Endothelial cell of umbilical vein (primary cell): ENCODE data around the gene OARD1. TPM values are rescaled to one million over a fixed set of nuclear protein-coding genes. Genes with fewer than 3 reads are reported as not detected.

Experiments
- BruUV-seq: library from RNA; stranded (reverse); fragments of 400-500 nt; replicated peaks from 2 replicates; lab custom pipeline; 2021; lab: Mats Ljungman, UMichigan
- CTCF ChIA-PET: fragments of 300-600, 350-600 bp; sonication (Branson Sonifier 250); formaldehyde crosslinking; loops from one replicate; lab custom pipeline; 2021; ENCODE audit warnings: antibody characterized with exemption, inconsistent platforms; lab: Charles Lee
- POLR2A ChIA-PET: fragments of 300-600, 350-600 bp; sonication (Branson Sonifier 250); formaldehyde crosslinking; loops from one replicate; lab custom pipeline; 2021; ENCODE audit warnings: antibody characterized with exemption, inconsistent platforms; lab: Charles Lee
- DNase-seq: peaks from one replicate; pipeline ENCODE4 v3.0.0-alpha.2; 2011; ENCODE audit warnings: low read depth, low spot score
- FAIRE-seq: peaks from 2 replicates; lab custom pipeline; 2011; peaks lifted over from hg19 to GRCh38; lab: Jason Lieb, UNC
- H2AFZ ChIP-seq: 2 replicates; pipeline ENCODE4 v1.6.0; 2012; ENCODE audit warnings: low read depth, low read length, control low read depth, inconsistent platforms
- H3K27ac ChIP-seq: 2 replicates; pipeline ENCODE4 v1.5.1; 2011; ENCODE audit warnings: low read depth, mild to moderate bottlenecking, control low read depth, low read length, moderate library complexity; ENCODE audit not compliant: insufficient read depth
- H3K27me3 ChIP-seq, 2 experiments: 2 replicates each; pipeline versions ENCODE4 v1.6.0 to v1.6.1; 2011; ENCODE audit warnings: low read length in 2 of 2, mixed read lengths in 1 of 2; ENCODE audit not compliant: control insufficient read depth in 2 of 2, insufficient read depth in 2 of 2
- H3K36me3 ChIP-seq, 2 experiments: 2 replicates in 1 of 2; 3 replicates in 1 of 2; pipeline ENCODE4 v1.5.1; 2011; ENCODE audit warnings: low read length in 2 of 2, mild to moderate bottlenecking in 1 of 2, moderate library complexity in 1 of 2; ENCODE audit not compliant: control insufficient read depth in 2 of 2, insufficient read depth in 2 of 2; ENCODE audit errors: extremely low read depth in 1 of 2
- H3K4me1 ChIP-seq: 3 replicates; pipeline ENCODE4 v1.5.1; 2011; ENCODE audit warnings: mild to moderate bottlenecking, low read length; ENCODE audit not compliant: control insufficient read depth, insufficient read depth; ENCODE audit errors: extremely low read depth
- H3K4me2 ChIP-seq: 2 replicates; pipeline ENCODE4 v1.6.1; 2011; ENCODE audit warnings: low read length, control low read depth, mixed read lengths; ENCODE audit not compliant: insufficient read depth
- H3K4me3 ChIP-seq, 3 experiments: fragments of 200-600 bp in 1 of 3; sonication (generic), shearing (Covaris generic) in 1 of 3; replicated peaks in 1 of 3; 2 replicates each; pipeline ENCODE4 v1.5.1; 2011 to 2016; ENCODE audit warnings: control low read depth in 3 of 3, low read length in 3 of 3, mild to moderate bottlenecking in 2 of 3, inconsistent platforms in 1 of 3, low read depth in 1 of 3, moderate library complexity in 1 of 3; ENCODE audit not compliant: insufficient read depth in 1 of 3
- H3K79me2 ChIP-seq: 2 replicates; pipeline ENCODE4 v1.6.0; 2012; ENCODE audit warnings: low read length, inconsistent platforms; ENCODE audit not compliant: control insufficient read depth, insufficient read depth
- H3K9ac ChIP-seq: replicated peaks from 2 replicates; pipeline ENCODE3; 2011; ENCODE audit warnings: low read length, control low read depth; ENCODE audit not compliant: insufficient read depth; ENCODE audit errors: extremely low read depth
- H3K9me1 ChIP-seq: replicated peaks from 3 replicates; pipeline ENCODE4 v1.6.0; 2011; ENCODE audit warnings: mild to moderate bottlenecking, low read length; ENCODE audit not compliant: control insufficient read depth, insufficient read depth; ENCODE audit errors: extremely low read depth
- H3K9me3 ChIP-seq: replicated peaks from 2 replicates; pipeline ENCODE4 v1.5.1; 2012; ENCODE audit warnings: low read length, inconsistent platforms; ENCODE audit not compliant: control insufficient read depth, insufficient read depth
- H4K20me1 ChIP-seq: replicated peaks from 2 replicates; pipeline ENCODE3; 2011; ENCODE audit warnings: mild to moderate bottlenecking, low read length; ENCODE audit not compliant: control insufficient read depth, insufficient read depth; ENCODE audit errors: extremely low read depth
- GATA2 ChIP-seq: IDR thresholded peaks from 2 replicates; pipeline ENCODE4 v1.7.0; 2011; ENCODE audit warnings: low read depth, mild to moderate bottlenecking, moderate library complexity, mixed read lengths, low read length; ENCODE audit not compliant: insufficient read length, insufficient read depth
- JUN ChIP-seq: IDR thresholded peaks from 2 replicates; pipeline ENCODE4 v1.6.1; 2011; ENCODE audit warnings: borderline replicate concordance, low read depth; ENCODE audit not compliant: insufficient read length, insufficient read depth
- MYC ChIP-seq: IDR thresholded peaks from one replicate; pipeline ENCODE4 v1.6.1; 2011; ENCODE audit warnings: mild to moderate bottlenecking, low read depth, low read length
- dilution Hi-C: fragments of 300-500 bp; cut with MboI; formaldehyde crosslinking; loops from one replicate; pipeline ENCODE4 v1.15.0; 2019; ENCODE audit warnings: low sequenced_read_pairs; ENCODE audit not compliant: extremely low pct_ligation_motif_present
- intact Hi-C: fragments of 100-400 bp; cut with micrococcal nuclease; formaldehyde crosslinking; loops from one replicate; pipeline ENCODE4 v1.10.0; 2022
- polyA plus RNA-seq, 4 experiments: library from polyadenylated mRNA; depleted of rRNA in 3 of 4; stranded (reverse) in 3 of 4; unstranded in 1 of 4; fragments of >200 nt; gene quantifications; 2 replicates each; pipeline versions ENCODE4 v1.2.1 to v1.2.3, GENCODE V29; 2011 to 2012; ENCODE audit warnings: missing spikeins in 1 of 4
- total RNA-seq: library from RNA; stranded (reverse); gene quantifications from 2 replicates; pipeline ENCODE4 v1.2.3, GENCODE V29; 2021
- TF ChIP-seq, protein P1 (sequence below), 2 donors: IDR thresholded peaks; 1 replicate in 1 of 2; 2 replicates in 1 of 2; pipeline ENCODE4 v1.5.1; 2011; ENCODE audit warnings: low read length in 2 of 2, mild to moderate bottlenecking in 2 of 2, moderate library complexity in 2 of 2, control low read depth in 1 of 2, inconsistent platforms in 1 of 2, low read depth in 1 of 2; ENCODE audit not compliant: insufficient read depth in 1 of 2; ENCODE audit errors: extremely low read depth in 1 of 2

Gene OARD1
- total and polyA plus RNA-seq, 2 donors (not counting 3 experiments of a cell fraction or from before 2014, with no cell fraction given), result 5.2 to 13.0 TPM

DNA sequence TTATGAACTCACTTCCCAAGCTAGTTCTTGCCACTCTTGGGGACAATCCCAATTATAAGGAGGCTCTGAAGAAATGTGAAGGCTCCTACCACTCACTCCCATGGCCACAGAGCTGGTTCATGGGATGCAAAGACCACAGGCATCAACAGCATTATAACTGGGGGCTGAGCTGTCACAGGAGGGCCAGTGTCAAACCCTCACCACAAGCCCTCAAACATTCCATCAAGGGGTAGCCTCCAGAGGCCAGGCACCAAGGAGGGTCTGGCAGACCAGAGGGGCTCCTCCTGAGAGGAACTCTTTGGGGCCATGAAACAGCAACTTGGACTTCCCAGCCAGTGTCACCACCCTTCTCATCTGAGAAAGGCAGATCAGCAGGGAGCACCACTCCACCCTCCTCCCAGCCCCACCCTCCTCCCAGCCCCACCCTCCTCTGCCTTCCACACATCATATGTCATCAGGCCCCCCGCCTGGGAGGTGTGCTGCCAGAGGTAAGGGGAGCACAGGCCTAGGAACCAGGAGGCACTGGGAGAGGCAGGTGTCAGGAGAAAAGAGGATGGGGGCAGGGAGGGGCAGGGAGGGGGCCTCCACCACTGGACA, 31.1 kb downstream of the OARD1 start:
- FAIRE-seq, result no peak
- no TSS peak for BruUV-seq
- intact Hi-C loops, result no loop called here

More for the DNA sequence above, 31.1 kb downstream of the OARD1 start:
- Histone ChIP-seq H3K9ac (no peak overlapping the region), H3K9me1 (no peaks in the 10 kb centered on the region), H3K79me2 (no peaks in the 10 kb centered on the region), H4K20me1 (no peaks in the 10 kb centered on the region), H3K4me2 (no peak overlapping the region), H3K4me3 (no peak overlapping the region), H3K4me1 (peaks cover 2% of the 10 kb centered on the region), H2AFZ (no peak overlapping the region), H3K36me3 (no peaks in the 10 kb centered on the region), H3K9me3 (no peaks in the 10 kb centered on the region), H3K27ac (no peak overlapping the region), H3K27me3 (peaks cover 0 to 2% of the 10 kb centered on the region in 2 experiments)
- dilution Hi-C loops, result no loop called here
- ChIA-PET CTCF (interaction anchor here (1.3 to 3.0 kb wide), 8 partner anchors 9 to 280 kb away, joined by 3 to 22 read pairs (median 11); no protein-coding TSS in a partner anchor), POLR2A (no interaction called here)
- DNase-seq, result no peak
- no peak for TF ChIP-seq MYC
- TF ChIP-seq, protein P1, sequence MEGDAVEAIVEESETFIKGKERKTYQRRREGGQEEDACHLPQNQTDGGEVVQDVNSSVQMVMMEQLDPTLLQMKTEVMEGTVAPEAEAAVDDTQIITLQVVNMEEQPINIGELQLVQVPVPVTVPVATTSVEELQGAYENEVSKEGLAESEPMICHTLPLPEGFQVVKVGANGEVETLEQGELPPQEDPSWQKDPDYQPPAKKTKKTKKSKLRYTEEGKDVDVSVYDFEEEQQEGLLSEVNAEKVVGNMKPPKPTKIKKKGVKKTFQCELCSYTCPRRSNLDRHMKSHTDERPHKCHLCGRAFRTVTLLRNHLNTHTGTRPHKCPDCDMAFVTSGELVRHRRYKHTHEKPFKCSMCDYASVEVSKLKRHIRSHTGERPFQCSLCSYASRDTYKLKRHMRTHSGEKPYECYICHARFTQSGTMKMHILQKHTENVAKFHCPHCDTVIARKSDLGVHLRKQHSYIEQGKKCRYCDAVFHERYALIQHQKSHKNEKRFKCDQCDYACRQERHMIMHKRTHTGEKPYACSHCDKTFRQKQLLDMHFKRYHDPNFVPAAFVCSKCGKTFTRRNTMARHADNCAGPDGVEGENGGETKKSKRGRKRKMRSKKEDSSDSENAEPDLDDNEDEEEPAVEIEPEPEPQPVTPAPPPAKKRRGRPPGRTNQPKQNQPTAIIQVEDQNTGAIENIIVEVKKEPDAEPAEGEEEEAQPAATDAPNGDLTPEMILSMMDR (IDR thresholded peaks at IDR 0.05; ENCODE audit: extremely low read depth in 1 of 2, insufficient read depth in 1 of 2, low read depth in 1 of 2, low read length in 2 of 2), result no peak
- no peak for TF ChIP-seq JUN
- TF ChIP-seq GATA2, result no peak
